Coronary artery (tissue), 2 donors: ENCODE results near the gene PKIB.

Source experiments
- DNase-seq: peaks from one replicate; pipeline ENCODE4 v3.0.0-alpha.2; 2017; ENCODE audit warnings: low spot score
- H3K27ac ChIP-seq, 2 donors: fragments of 200-600 bp; sonication (generic); one replicate each; pipeline ENCODE4 v1.5.1; 2016 to 2019
- H3K4me3 ChIP-seq: fragments of 200-600 bp; sonication (generic); 2 replicates; pipeline ENCODE4 v1.5.1; 2016; ENCODE audit warnings: mild to moderate bottlenecking, moderate library complexity
- CTCF ChIP-seq: fragments of 200-600 bp; sonication (generic); IDR thresholded peaks from one replicate; pipeline ENCODE4 v1.5.1; 2019; ENCODE audit warnings: antibody characterized with exemption

PKIB gene

GRCh38 chr6:122609881-122610689 lies at the start of gene PKIB:
PKIB (plus strand) TSS chr6:122610405; CDS start chr6:122717795, 107,390 bp downstream.
- Histone ChIP-seq H3K4me3 (peak within 1 kb of the TSS; percentile 81), H3K27ac (no peak within 1 kb of the TSS)
- peak; percentile 73 for DNase-seq
- no peak for TF ChIP-seq CTCF

GRCh38 chr6:122563364-122564052 lies 46.7 kb upstream of the PKIB start:
- H3K4me3 ChIP-seq: no peak overlapping the region
- no peak for TF ChIP-seq CTCF
- H3K27ac ChIP-seq: no peak overlapping the region
- DNase-seq: no peak

GRCh38 chr6:122564230-122564629 lies 46.0 kb upstream of the PKIB start:
- H3K4me3 ChIP-seq: no peak overlapping the region
- no peak overlapping the region for H3K27ac ChIP-seq
- TF ChIP-seq CTCF: no peak
- DNase-seq: no peak

- DNase-seq: no peak
- Histone ChIP-seq H3K27ac (no peak overlapping the region), H3K4me3 (no peak overlapping the region)
- no peak for TF ChIP-seq CTCF
Observed at GRCh38 chr6:122565708-122566107, 44.5 kb upstream of the PKIB start.

- TF ChIP-seq CTCF: no peak
- no peak for DNase-seq
- no peak overlapping the region for H3K4me3 ChIP-seq
- H3K27ac ChIP-seq: no peak overlapping the region
Observed at GRCh38 chr6:122567034-122567433, 43.2 kb upstream of the PKIB start.

- TF ChIP-seq CTCF: no peak
- no peak overlapping the region for H3K27ac ChIP-seq
- H3K4me3 ChIP-seq: no peak overlapping the region
- no peak for DNase-seq
Observed at GRCh38 chr6:122568350-122568749, 41.9 kb upstream of the PKIB start.
